Neural cell (in vitro differentiated cells): ENCODE results near the gene EXOC3L1.

Source experiments
- CTCF ChIP-seq: fragments of 450-650 bp; IDR thresholded peaks from 2 replicates; pipeline ENCODE4 v1.5.1; 2014; ENCODE audit warnings: antibody characterized with exemption, mild to moderate bottlenecking, moderate library complexity; ENCODE audit not compliant: poor library complexity, severe bottlenecking
- EP300 ChIP-seq: fragments of 450-650 bp; conservative IDR thresholded peaks from 2 replicates; pipeline ENCODE4 v1.6.1; 2014; ENCODE audit warnings: antibody characterized with exemption, mild to moderate bottlenecking, moderate library complexity; ENCODE audit not compliant: poor library complexity, severe bottlenecking
- EZH2 ChIP-seq: fragments of 200-600, 300-800 bp; shearing (Covaris generic), sonication (generic); IDR thresholded peaks from 2 replicates; pipeline ENCODE4 v1.6.1; 2014; ENCODE audit warnings: antibody characterized with exemption, low read length, borderline replicate concordance, mild to moderate bottlenecking; ENCODE audit not compliant: insufficient read depth, poor library complexity, severe bottlenecking
- MXI1 ChIP-seq: fragments of 450-650 bp; conservative IDR thresholded peaks from 2 replicates; pipeline ENCODE4 v1.6.1; 2014; ENCODE audit warnings: antibody characterized with exemption, mild to moderate bottlenecking; ENCODE audit not compliant: poor library complexity, severe bottlenecking
- POLR2AphosphoS5 ChIP-seq: IDR thresholded peaks from 2 replicates; pipeline ENCODE4 v1.6.1; 2012
- RAD21 ChIP-seq: fragments of 450-650 bp; conservative IDR thresholded peaks from 2 replicates; pipeline ENCODE4 v1.6.1; 2014; ENCODE audit warnings: antibody characterized with exemption, mild to moderate bottlenecking, moderate library complexity
- SMC3 ChIP-seq: fragments of 450-650 bp; conservative IDR thresholded peaks from 2 replicates; pipeline ENCODE4 v1.6.1; 2014; ENCODE audit warnings: antibody characterized with exemption, mild to moderate bottlenecking, moderate library complexity; ENCODE audit not compliant: poor library complexity
- TAF1 ChIP-seq: IDR thresholded peaks from 2 replicates; pipeline ENCODE4 v1.6.1; 2012; ENCODE audit warnings: low read depth
- TF ChIP-seq, protein P1 (sequence below): IDR thresholded peaks from 2 replicates; pipeline ENCODE4 v1.6.1; 2012; ENCODE audit warnings: borderline replicate concordance

DNA sequence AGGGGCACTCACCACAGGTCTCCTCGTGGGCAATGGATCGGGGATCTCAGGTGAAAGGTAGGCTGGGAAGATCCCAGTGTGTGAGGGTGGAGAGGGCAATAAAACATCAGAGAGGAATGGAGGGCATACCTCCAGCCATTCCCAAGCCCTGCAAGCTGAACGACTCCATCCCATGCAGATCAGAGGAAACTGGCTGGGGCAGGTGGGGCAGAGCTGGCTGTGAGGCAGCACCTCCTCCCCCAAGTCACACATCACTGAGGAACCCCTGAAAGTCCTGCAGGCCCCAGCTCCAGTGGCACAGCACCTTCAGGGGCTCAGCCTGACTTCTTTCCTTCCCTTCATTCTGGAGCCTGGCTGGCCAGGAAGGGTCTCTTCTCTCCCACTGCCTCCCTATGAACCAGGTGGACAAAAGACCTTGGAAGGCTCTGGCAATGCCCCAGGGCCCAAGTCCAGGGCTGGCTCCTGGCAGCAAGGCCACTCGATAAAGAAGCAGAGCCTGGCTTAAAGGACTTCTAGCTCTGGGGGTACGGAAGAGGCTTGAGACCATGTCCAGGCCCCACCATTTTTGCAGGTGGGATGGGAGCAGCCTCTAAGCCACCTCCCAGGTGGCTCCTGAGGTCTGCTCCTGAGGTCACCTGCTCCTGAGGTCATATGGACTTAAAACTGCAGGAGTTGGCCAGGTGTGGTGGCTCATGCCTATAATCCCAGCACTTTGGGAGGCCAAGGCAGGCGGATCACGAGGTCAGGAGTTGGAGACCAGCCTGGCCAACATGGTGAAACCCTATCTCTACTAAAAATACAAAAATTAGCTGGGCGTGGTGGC lies 23.5 kb upstream of the EXOC3L1 start:
- TF ChIP-seq CTCF (no peak), POLR2AphosphoS5 (no peak), TAF1 (no peak), EP300 (no peak), EZH2 (no peak), SMC3 (no peak), MXI1 (no peak), RAD21 (no peak)
- TF ChIP-seq, protein P1, sequence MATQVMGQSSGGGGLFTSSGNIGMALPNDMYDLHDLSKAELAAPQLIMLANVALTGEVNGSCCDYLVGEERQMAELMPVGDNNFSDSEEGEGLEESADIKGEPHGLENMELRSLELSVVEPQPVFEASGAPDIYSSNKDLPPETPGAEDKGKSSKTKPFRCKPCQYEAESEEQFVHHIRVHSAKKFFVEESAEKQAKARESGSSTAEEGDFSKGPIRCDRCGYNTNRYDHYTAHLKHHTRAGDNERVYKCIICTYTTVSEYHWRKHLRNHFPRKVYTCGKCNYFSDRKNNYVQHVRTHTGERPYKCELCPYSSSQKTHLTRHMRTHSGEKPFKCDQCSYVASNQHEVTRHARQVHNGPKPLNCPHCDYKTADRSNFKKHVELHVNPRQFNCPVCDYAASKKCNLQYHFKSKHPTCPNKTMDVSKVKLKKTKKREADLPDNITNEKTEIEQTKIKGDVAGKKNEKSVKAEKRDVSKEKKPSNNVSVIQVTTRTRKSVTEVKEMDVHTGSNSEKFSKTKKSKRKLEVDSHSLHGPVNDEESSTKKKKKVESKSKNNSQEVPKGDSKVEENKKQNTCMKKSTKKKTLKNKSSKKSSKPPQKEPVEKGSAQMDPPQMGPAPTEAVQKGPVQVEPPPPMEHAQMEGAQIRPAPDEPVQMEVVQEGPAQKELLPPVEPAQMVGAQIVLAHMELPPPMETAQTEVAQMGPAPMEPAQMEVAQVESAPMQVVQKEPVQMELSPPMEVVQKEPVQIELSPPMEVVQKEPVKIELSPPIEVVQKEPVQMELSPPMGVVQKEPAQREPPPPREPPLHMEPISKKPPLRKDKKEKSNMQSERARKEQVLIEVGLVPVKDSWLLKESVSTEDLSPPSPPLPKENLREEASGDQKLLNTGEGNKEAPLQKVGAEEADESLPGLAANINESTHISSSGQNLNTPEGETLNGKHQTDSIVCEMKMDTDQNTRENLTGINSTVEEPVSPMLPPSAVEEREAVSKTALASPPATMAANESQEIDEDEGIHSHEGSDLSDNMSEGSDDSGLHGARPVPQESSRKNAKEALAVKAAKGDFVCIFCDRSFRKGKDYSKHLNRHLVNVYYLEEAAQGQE = no peak
